HFF-Myc (cell line): Measurements from ENCODE around the gene NDRG2.

ENCODE experiments used
- DNase-seq: peaks from one replicate; pipeline ENCODE4 v3.0.0-alpha.2; 2011; ENCODE audit warnings: low read depth; ENCODE audit errors: extremely low read depth
- H3K4me3 ChIP-seq: replicated peaks from 2 replicates; pipeline ENCODE4 v1.5.1; 2011; ENCODE audit warnings: low read depth, mild to moderate bottlenecking, control low read depth, low read length
- CTCF ChIP-seq: IDR thresholded peaks from 2 replicates; pipeline ENCODE4 v1.5.1; 2012; ENCODE audit warnings: mild to moderate bottlenecking, low read depth, low read length, control low read depth; ENCODE audit errors: missing control alignments

NDRG2 gene

GRCh38 chr14:21033133-21033698 is 8.4 kb upstream of the NDRG2 start:
- no peak overlapping the region for H3K4me3 ChIP-seq
- no peak for DNase-seq
- no peak for TF ChIP-seq CTCF

GRCh38 chr14:21032326-21033132 is 7.7 kb upstream of the NDRG2 start:
- DNase-seq = no peak
- no peak for TF ChIP-seq CTCF
- no peak overlapping the region for H3K4me3 ChIP-seq

GRCh38 chr14:21030531-21030930 is 5.7 kb upstream of the NDRG2 start:
- DNase-seq = no peak
- no peak overlapping the region for H3K4me3 ChIP-seq
- TF ChIP-seq CTCF = no peak

- H3K4me3 ChIP-seq = no peak within 1 kb of the TSS
- TF ChIP-seq CTCF = no peak
- DNase-seq = no peak
Measured at GRCh38 chr14:21029917-21030316, 5.1 kb upstream of the NDRG2 start, which contains the start of gene TPPP2. TPPP2 (plus strand) TSS chr14:21030217; CDS start chr14:21030582, 365 bp downstream.

- H3K4me3 ChIP-seq = no peak overlapping the region
- no peak for TF ChIP-seq CTCF
- no peak for DNase-seq
Measured at GRCh38 chr14:21026988-21027315, 2.1 kb upstream of the NDRG2 start.

GRCh38 chr14:21026274-21026987 is 1.6 kb upstream of the NDRG2 start:
- no peak for TF ChIP-seq CTCF
- no peak overlapping the region for H3K4me3 ChIP-seq
- no peak for DNase-seq
